GM18867 (cell line): ENCODE measurements around the gene PXMP2.
A peak's percentile ranks its signal among the peaks of the same experiment; 100 is the strongest.
"Not testable (repeated sequence)": the region's sequence is repeated elsewhere in the genome, so short reads cannot be mapped to it uniquely, and the experiment has no call there.

Experiments used
- ATAC-seq: cut with Tn5 transposase; IDR thresholded peaks from one replicate; pipeline ENCODE4 v1.9.1; 2021; ENCODE audit warnings: mild to moderate bottlenecking, moderate library complexity; ENCODE audit not compliant: unreplicated experiment

PXMP2 gene

DNA sequence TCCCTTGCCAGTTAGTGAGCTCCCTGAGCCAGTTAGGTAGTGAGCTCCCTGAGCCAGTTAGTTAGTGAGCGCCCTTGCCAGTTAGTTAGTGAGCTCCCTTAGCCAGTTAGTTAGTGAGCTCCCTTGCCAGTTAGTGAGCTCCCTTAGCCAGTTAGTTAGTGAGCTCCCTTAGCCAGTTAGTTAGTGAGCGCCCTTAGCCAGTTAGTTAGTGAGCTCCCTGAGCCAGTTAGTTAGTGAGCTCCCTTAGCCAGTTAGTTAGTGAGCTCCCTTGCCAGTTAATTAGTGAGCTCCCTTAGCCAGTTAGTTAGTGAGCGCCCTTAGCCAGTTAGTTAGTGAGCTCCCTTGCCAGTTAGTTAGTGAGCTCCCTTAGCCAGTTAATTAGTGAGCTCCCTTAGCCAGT, 4.6 kb downstream of the PXMP2 start:
- ATAC-seq = not testable (repeated sequence)

DNA sequence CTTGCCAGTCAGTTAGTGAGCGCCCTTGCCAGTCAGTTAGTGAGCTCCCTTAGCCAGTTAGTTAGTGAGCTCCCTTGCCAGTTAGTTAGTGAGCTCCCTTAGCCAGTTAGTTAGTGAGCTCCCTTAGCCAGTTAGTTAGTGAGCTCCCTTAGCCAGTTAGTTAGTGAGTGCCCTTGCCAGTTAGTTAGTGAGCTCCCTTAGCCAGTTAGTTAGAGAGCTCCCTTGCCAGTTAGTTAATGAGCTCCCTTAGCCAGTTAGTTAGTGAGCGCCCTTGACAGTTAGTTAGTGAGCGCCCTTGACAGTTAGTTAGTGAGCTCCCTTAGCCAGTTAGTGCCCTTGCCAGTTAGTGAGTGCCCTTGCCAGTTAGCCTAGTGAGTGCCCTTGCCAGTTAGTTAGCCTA, 7.5 kb downstream of the PXMP2 start:
- ATAC-seq = not testable (repeated sequence)

DNA sequence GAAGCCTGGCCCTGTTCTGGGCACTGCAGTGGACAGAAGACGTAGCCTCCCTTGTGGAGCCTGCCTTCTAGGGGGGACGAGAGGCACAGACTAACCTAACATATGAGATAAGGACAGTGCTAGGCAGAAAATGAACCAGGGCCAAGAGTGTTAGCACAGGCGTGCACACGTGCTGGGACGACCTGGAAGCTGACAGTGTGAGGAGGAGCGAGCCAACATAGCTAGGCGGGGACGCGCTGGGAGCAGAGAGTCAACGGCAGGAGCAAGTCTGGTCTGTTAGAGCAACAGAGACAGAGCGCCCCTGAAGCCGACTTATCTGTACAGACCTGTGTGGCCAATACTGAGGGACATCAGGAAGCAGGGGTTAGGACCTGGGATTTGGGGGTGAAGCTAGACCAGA, 8.0 kb downstream of the PXMP2 start:
- no peak for ATAC-seq

DNA sequence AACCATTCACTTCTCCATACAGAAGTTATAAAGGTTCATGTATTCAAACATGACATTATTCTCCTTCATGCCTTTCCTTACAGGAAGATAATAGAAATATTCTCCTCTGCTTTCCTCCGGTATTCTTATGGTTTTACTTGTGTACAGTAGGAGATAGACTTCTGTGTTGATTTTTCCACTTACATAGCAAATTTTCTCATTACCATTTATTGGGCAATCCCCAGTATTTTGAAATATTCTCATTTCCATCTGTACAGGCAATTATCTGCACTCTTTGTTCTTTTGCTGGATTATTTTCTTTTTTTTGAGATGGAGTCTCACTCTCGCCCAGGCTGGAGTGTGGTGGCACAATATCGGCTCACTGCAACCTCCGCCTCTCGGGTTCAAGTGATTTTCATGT, 11.0 kb downstream of the PXMP2 start:
- ATAC-seq = no peak

DNA sequence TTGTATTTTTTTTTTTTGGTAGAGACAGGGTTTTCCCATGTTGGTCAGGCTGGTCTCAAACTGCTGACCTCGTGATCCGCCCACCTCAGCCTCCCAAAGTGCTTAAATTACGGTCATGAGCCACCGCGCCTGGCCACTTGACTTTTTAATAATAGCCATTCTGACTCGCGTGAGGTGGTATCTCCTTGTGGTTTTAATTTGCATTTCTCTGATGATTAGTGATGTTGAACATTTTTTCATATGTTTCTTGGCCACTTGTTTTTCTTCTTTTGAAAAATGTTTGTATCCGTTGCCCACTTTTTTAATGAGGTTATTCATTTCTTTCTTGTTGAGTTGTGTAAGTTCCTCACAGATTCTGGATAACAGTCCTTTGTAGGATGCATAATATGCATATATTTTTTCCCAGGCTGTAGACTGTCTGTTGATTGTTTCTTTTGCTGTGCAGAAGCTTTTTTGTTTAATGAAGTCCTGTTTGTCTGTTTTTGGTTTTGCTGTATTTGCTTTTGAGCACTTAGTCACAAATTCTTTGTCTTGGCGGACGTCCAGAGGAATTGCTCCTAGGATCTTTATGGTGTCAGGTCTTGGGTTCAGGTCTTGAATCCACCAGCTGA, 12.9 kb downstream of the PXMP2 start:
- no peak for ATAC-seq

GRCh38 chr12:132702640-132703039, 15.3 kb downstream of the PXMP2 start:
- ATAC-seq = no peak

- no peak for ATAC-seq
Observed at GRCh38 chr12:132703641-132704040, 16.3 kb downstream of the PXMP2 start.

DNA sequence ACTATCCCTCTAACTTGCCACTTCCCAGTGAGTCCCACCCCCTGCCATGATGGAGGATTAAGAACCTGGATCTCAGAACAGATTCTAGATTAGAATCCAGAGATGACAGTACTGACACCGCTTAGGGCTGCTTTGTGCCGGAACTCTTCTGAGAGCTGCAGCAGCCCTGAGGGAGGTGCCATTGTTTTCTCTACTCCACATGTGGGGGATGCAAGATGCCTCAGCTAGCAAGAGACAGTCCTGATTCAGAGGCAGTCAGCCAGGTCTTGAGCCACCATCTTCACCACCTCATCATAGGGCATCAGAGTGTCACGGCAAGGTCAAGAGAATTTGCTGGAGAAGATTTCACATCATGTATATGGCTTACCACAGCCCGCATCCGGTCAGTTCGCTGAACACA, 19.9 kb downstream of the PXMP2 start:
- no peak for ATAC-seq

DNA sequence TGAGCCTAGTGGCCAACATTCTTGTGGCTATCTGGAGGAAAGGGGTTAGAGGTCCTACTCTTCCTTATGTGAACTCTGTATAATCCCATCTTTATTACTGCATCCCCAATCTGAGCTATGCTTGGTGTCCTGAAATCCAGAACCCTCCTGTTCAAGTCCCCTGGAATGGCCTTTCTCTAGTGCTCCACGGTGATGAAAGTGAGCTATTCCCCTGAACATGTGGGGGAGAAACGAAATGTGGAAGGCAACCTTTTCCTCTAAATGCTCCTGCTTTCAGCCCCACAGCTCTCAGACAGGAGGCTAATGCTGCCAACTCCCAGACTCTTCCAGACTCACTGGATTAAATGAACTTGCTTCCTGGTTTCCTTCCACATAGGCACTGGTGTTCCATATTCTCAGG, 20.8 kb downstream of the PXMP2 start:
- ATAC-seq = no peak

GRCh38 chr12:132710043-132710404, 22.6 kb downstream of the PXMP2 start:
- ATAC-seq = peak; percentile 26

DNA sequence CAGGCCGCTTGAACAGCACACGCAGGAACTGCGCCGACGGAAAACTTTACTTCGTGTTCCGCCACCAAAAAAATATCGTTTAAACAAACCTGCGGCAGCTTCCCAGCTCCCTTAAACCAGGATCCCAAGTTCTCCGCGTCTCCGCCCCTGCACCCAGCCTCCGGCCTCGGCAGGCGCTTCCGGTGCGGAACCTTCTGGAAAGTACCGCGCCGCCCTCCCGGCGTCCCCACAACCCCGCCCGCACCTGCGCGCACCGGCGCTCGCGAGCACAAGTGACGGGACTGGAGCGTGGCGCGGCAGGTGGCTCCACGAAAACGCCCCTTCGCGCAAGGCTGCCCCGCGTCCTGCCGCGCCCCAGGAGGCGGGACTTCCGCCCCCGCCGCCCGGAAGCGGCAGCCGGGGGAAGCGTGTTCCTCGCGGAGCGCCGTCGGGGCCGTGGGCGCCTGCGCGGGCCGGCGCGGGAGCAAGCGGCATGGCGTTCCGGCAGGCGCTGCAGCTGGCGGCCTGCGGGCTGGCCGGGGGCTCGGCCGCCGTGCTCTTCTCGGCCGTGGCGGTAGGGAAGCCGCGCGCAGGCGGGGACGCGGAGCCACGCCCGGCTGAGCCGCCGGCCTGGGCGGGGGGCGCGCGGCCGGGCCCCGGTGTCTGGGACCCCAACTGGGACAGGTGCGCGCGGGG, 23.2 kb downstream of the PXMP2 start, which contains the start of gene PGAM5:
PGAM5 (plus strand) TSS at position 438 of the 675 bp plus-strand sequence; CDS start at position 473, 35 bp downstream.
- peak; percentile 89 for ATAC-seq

GRCh38 chr12:132711080-132711843, 23.9 kb downstream of the PXMP2 start:
- ATAC-seq = peak; percentile 5

GRCh38 chr12:132713123-132713522, 25.7 kb downstream of the PXMP2 start:
- ATAC-seq = no peak

GRCh38 chr12:132715874-132716273, 28.5 kb downstream of the PXMP2 start:
- no peak for ATAC-seq

DNA sequence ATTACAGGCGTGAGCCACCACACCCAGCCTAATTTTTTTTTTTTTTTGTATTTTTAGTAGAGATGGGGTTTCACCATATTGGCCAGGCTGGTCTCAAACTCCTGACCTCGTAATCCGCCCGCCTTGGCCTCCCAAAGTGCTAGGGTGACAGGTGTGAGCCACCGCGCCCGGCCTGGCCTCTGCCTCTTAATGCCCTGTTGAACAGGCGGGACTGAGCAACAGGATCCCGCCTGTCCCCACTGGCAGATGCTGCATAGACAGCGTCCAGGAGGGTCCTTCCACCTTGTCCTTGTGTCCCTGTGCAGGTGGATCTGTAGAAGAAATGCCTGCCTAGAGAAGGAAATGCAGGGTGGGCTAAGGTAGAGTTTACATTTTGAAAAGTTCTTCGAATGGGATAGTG, 29.0 kb downstream of the PXMP2 start:
- no peak for ATAC-seq

DNA sequence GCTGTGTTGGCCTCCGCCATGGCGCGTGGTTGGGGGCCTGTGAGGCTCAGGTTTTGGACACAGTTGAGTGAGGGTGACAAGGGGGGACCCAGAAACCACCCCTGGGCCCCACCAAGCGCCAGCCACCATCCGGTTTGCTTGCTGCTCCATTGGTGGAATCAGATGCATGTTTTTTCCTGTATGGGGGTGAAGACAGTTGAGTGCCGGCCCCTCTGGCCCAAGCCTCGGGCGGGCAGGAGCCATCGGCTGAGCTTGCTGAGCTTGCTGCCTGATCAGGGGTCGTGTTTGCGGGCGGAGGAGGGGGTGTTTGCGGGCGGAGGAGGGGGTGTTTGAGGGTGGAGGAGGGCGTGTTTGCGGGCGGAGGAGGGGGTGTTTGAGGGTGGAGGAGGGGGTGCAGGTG, 29.6 kb downstream of the PXMP2 start:
- ATAC-seq = no peak

DNA sequence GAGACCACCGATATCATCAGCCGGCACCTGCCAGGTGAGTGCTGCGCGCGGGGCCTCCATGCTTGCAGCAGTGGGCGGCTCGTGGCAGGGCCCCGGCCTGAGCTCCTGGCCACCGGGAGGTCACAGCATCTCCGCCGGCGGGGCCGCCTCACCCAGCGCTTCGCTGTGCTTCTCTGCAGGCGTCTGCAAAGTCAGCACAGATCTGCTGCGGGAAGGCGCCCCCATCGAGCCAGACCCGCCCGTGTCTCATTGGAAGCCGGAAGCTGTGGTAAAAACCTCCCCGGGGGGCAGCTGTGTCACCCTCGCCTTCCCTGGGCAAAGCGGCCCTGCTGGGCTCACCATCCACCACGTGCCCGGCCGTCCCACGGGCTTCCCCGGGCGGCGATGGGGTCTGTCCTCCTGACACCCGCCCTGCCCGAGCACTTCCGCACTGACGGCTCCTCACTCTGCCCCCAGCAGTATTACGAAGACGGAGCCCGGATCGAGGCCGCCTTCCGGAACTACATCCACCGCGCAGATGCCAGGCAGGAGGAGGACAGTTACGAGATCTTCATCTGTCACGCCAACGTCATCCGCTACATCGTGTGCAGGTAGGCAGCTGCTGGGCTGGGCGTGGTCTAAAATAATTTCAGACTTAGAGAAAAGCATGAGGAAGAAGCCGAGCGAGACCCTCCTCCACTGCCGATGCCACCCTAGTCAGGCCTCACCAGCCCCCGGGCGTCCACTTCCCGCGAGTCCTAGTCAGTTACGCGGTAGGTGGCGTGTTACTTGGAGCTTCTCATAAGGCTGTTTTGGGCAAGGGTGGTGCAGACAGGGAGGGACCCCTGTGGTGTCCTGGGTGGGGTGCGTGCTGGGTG, 30.4 kb downstream of the PXMP2 start:
- ATAC-seq = no peak

DNA sequence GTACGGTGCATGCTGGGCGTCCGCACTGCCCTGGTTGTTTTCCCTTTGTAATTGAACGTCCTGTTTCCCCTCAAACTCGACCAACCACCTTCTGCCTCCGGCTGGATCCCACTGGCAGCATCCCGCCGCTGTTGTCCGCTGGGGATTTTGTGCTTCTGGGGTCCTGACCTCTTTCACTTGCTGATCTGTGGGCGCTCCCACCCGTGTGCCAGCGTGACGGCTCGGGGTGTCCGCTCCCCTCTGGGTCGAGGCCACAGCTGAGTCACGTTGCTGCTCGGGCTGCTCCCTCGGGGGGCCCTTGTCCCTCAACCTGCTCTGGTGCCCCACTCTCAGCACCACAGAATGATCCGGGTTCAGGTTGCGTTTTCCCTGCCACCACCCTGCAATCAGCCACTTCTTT, 31.3 kb downstream of the PXMP2 start:
- ATAC-seq = no peak

GRCh38 chr12:132719141-132719953, 32.0 kb downstream of the PXMP2 start:
- ATAC-seq = no peak

- no peak for ATAC-seq
Observed at GRCh38 chr12:132719954-132720324, 32.6 kb downstream of the PXMP2 start.
